ENCODE data around the gene KCNK18. TPM values are rescaled to one million over a fixed set of nuclear protein-coding genes. Genes with fewer than 3 reads are reported as not detected.

KCNK18 gene
- total RNA-seq, 2 experiments from 2014 or later, result not detected

DNA sequence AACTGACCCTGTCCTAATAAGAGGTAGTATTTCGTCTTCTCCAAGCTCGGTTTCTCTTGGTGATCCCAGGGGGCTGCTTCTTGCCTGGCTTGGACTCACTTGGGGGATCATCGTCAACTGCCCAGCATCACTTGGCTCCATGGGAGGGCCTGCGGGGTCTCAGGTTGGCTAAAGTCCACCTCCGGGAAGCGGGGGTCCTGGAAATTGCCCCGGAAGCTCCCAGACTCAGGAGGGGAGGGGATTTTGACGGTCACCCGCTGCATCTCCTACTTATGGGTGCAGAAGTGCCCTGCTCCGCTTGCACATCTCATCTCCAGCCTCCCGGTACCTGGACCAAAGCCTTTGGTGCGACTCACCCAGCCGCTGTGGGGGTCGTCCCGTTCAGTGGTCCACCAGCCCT is 18.7 kb downstream of the KCNK18 start:
- no peak for ATAC-seq (ENCODE audit: poor library complexity)
- intact Hi-C loops (cut with DNase I, micrococcal nuclease), result loop anchor here (1.0 to 5.0 kb wide), 3 partner anchors 104 to 1025 kb away; no protein-coding TSS in a partner anchor
- POLR2A ChIA-PET, result interaction anchor here (2.3 kb wide), 1 partner anchor 103 kb away, joined by 12 read pairs; no protein-coding TSS in a partner anchor

GRCh38 chr10:117216611-117217195 is 19.4 kb downstream of the KCNK18 start:
- peak overlapping the region; percentile 75 for H3K4me3 Mint-ChIP-seq

More for the DNA sequence above, 18.7 kb downstream of the KCNK18 start:
- peaks cover 15% of the 10 kb centered on the region for H3K4me1 ChIP-seq (ENCODE audit: insufficient read depth, low read length)
- CTCF ChIA-PET, result interaction anchor here (0.6 to 1.8 kb wide), 11 partner anchors 8 to 1582 kb away, joined by 3 to 17 read pairs (median 5); no protein-coding TSS in a partner anchor
- Mint-ChIP-seq H3K27me3 (peaks cover 64% of the 10 kb centered on the region), H3K36me3 (ENCODE audit: low read depth) (no peaks in the 10 kb centered on the region), H3K9me3 (peaks cover 12% of the 10 kb centered on the region), H3K4me3 (peak overlapping the region; percentile 20), H3K4me1 (ENCODE audit: low read depth) (no peaks in the 10 kb centered on the region), H3K27ac (no peak overlapping the region)
- H3K4me3 ChIP-seq (ENCODE audit: low read length), result no peak overlapping the region
- no peak for DNase-seq
- no peak overlapping the region for H3K27ac ChIP-seq (ENCODE audit: low read depth in 1 of 2, low read length in 2 of 2)
- no peak for TF ChIP-seq CTCF (IDR thresholded peaks at IDR 0.05)
- H3K36me3 ChIP-seq (ENCODE audit: insufficient read depth, low read length), result no peaks in the 10 kb centered on the region
- peaks cover 8 to 14% of the 10 kb centered on the region in 2 experiments for H3K9me3 ChIP-seq (ENCODE audit: control insufficient read depth in 1 of 2, insufficient read depth in 1 of 2, low read length in 2 of 2)
- H3K27me3 ChIP-seq (ENCODE audit: control insufficient read depth in 1 of 2, insufficient read depth in 2 of 2, low read length in 2 of 2), result peaks cover 23% of the 10 kb centered on the region in 2 experiments

More at GRCh38 chr10:117216611-117217195, 19.4 kb downstream of the KCNK18 start:
- Histone ChIP-seq H3K4me3 (ENCODE audit: low read length) (peak overlapping the region; percentile 67), H3K36me3 (ENCODE audit: insufficient read depth, low read length) (no peaks in the 10 kb centered on the region), H3K27ac (ENCODE audit: low read depth in 1 of 2, low read length in 2 of 2) (no peak overlapping the region), H3K9me3 (ENCODE audit: control insufficient read depth in 1 of 2, insufficient read depth in 1 of 2, low read length in 2 of 2) (peaks cover 8% of the 10 kb centered on the region in 2 experiments), H3K27me3 (ENCODE audit: control insufficient read depth in 1 of 2, insufficient read depth in 2 of 2, low read length in 2 of 2) (peaks cover 18 to 23% of the 10 kb centered on the region in 2 experiments), H3K4me1 (ENCODE audit: insufficient read depth, low read length) (peaks cover 15% of the 10 kb centered on the region)
- no peak overlapping the region for H3K27ac Mint-ChIP-seq
- H3K9me3 Mint-ChIP-seq, result peaks cover 6% of the 10 kb centered on the region
- DNase-seq (peak; percentile 37 to 86 (median 60)), ATAC-seq (ENCODE audit: poor library complexity) (peak; percentile 87)
- intact Hi-C loops (cut with DNase I, micrococcal nuclease), result loop anchor here (1.0 to 5.0 kb wide), 3 partner anchors 104 to 1024 kb away; no protein-coding TSS in a partner anchor
- ChIA-PET CTCF (interaction anchor here (0.6 to 1.8 kb wide), 17 partner anchors 9 to 1581 kb away, joined by 3 to 17 read pairs (median 4); no protein-coding TSS in a partner anchor), POLR2A (interaction anchor here (0.9 to 2.3 kb wide), 2 partner anchors 103 to 158 kb away, joined by 5 to 12 read pairs; no protein-coding TSS in a partner anchor)
- TF ChIP-seq CTCF (IDR thresholded peaks at IDR 0.05), result peak; percentile 100
- no peaks in the 10 kb centered on the region for H3K4me1 Mint-ChIP-seq (ENCODE audit: low read depth)
- H3K27me3 Mint-ChIP-seq, result peaks cover 57% of the 10 kb centered on the region
- H3K36me3 Mint-ChIP-seq (ENCODE audit: low read depth), result no peaks in the 10 kb centered on the region
